Stimulated activated naive CD8-positive, alpha-beta T cell treated with anti-CD3 and anti-CD28 coated beads, Interleukin-15, Interleukin-2, amounts not matched to agents 100 U/mL and 50 U/mL, for 24 hours (primary cell): ENCODE data around the gene DCUN1D4.
"Not testable (repeated sequence)": the region's sequence is repeated elsewhere in the genome, so short reads cannot be mapped to it uniquely, and the experiment has no call there.

Experiments used
- ATAC-seq: fragments of 150-1000 bp; cut with Tn5 transposase; one replicate; pipeline ENCODE4 v1.10.0; 2021
- DNase-seq: peaks from one replicate; pipeline ENCODE4 v3.0.0; 2021

DCUN1D4 gene

DNA sequence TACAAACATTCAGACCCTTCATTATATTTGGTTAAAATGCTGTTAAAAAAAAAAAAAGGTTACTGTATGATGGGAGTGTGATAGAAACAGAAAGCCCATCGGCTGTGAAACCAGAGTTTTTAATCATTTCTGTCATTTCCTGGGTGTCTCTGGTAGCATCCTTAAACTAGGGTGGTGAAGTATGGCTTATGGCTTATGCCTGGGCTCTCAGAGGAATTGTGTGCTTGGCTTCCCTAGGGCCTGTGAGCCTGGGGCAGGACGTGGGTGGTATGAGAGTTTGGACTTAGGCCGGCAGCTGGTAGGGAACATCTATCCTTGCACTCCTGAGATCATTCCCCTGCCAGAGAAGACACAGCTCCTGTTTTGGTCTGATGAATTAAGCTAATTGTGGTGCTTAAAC is 52.2 kb downstream of the DCUN1D4 start:
- ATAC-seq, result no peak
- DNase-seq, result no peak

DNA sequence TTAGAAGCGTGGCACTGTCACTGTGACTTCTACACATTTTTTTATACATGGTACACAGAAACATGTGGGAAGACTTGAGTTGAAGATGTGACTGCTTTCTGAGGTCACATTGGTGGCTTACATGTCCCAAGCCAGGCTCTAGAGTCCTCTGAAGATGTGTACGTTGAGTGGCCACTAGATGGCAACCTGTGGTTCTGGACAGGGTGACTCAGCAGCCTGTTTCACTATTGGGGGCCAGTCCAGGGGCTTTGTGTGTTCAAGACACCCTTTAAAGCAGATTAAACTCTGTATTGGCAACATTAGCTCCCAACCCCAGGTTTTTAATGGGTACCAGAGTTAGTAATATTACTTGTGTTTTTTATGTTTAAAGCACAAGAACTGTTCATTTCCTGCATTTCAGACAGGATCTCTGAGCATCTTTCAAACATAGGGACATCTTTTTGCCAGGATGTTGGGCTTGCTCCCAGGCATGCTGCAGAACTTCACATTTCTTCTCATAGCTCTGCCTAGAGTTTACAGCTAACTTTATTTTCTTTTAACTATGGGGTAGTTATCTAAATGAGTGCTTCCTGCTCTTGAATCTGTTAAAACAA is 53.0 kb downstream of the DCUN1D4 start:
- ATAC-seq (peak; percentile 98), DNase-seq (peak; percentile 58)

GRCh38 chr4:51901363-51901762 is 58.4 kb downstream of the DCUN1D4 start:
- ATAC-seq (no peak), DNase-seq (no peak)

- no peak for DNase-seq
Measured at GRCh38 chr4:51906167-51906958, 63.4 kb downstream of the DCUN1D4 start.

GRCh38 chr4:51907006-51907669 is 64.2 kb downstream of the DCUN1D4 start:
- ATAC-seq (no peak), DNase-seq (no peak)

More at GRCh38 chr4:51906167-51906958, 63.4 kb downstream of the DCUN1D4 start:
- ATAC-seq, result no peak

GRCh38 chr4:51909236-51909703 is 66.3 kb downstream of the DCUN1D4 start:
- no peak for ATAC-seq
- DNase-seq, result no peak

- no peak for ATAC-seq
- no peak for DNase-seq
Measured at GRCh38 chr4:51918251-51918650, 75.3 kb downstream of the DCUN1D4 start.

DNA sequence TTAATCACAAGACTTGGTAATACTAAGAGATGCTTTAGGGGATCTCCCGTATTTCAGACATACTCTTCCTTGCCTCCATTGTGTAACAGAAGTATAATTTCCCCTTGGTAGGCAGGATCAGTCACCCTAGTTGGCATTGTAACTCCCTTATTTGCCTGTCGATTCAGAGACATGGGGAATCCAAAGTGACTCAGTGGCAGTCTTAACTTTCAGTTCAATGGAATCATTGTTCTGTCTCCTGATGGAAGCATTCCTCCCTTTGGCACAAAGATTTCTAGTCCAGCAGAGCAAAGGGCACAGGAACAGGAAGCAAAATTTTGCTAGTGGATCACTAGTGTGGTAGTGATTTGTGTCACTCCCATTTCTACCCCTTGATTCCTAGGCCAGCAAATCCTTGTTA is 80.4 kb downstream of the DCUN1D4 start:
- ATAC-seq, result no peak
- no peak for DNase-seq

DNA sequence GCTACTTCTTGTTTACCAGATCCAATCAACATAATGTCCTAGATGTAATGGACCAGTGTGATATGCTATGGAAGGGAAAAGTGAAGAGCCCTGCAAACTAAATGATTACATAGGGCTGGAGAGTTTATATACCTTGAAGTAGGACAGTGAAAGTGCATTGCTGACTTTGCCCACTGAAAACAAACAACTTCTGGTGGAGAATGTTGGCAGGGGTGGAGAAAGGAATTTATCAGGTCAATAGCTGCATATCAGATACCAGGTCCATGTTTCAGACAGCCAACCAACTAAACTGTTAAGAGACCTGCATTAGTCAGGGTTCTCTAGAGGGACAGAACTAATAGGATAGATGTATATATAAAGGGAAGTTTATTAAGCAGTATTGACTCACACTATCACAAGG is 82.4 kb downstream of the DCUN1D4 start:
- no peak for DNase-seq

DNA sequence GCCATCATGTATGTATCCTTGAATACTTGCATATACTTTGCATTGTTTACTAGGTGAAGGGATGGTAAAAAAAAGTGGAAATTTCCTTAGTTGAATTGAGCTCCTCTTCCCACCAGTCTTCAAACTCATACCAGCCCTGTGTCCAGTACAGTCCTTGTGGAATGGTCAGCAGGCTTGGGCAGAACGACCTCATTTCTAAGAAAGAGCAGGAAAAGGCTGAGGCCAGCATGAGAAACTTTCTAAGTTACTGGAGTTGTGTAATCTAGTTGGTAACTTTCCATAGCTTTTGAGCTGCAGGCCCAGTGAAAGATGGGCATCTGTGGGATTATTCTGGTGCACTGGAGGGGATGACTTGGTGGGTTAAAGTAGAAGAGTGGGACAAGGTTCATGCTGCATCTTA is 87.6 kb downstream of the DCUN1D4 start:
- ATAC-seq (no peak), DNase-seq (no peak)

More for the DNA sequence above, 82.4 kb downstream of the DCUN1D4 start:
- no peak for ATAC-seq

- DNase-seq, result no peak
- ATAC-seq, result no peak
Measured at GRCh38 chr4:51931461-51931860, 88.5 kb downstream of the DCUN1D4 start.

DNA sequence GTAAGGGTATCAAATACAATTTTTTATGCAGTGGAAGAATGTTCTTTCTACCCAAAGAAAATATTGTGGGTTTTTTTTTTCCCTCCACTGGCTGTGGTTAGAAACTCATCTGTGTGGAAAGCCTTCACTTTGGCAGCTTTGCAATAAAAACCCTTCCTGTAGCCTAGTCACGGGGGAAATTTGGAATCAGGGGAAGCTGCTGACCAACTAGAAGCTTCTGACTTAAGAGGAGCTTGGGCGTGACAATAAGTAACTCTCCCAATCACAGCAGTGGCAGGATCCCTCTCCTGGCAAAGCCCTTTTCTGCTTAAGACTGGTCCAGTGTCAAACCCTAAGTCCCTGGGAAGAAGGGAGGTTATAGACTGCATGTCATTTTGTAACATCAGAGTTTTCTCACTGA is 89.3 kb downstream of the DCUN1D4 start:
- DNase-seq (no peak), ATAC-seq (no peak)

GRCh38 chr4:51932684-51933083 is 89.7 kb downstream of the DCUN1D4 start:
- DNase-seq, result no peak
- ATAC-seq, result no peak

GRCh38 chr4:51940460-51940859 is 97.5 kb downstream of the DCUN1D4 start:
- not testable (repeated sequence) for ATAC-seq, DNase-seq

GRCh38 chr4:51942108-51942832 is 99.3 kb downstream of the DCUN1D4 start:
- ATAC-seq, result no peak
- no peak for DNase-seq

DNA sequence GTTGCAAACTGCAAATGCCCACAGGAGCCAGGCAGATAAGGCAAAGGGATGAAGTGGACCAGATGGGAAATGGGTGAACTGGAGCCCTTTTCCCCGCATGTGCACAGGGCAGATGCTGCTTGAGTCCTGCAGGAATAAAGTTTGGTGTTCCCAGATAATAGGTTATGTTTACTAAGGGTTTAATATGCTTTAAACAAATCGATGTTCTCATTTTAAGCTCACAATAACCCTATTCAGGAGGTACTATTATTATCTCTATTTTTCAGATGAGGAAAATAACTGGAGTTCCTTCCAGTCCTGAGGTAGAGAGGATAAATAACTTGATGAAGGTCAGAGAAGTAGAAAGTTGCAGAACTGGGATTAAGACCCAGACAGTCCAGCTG is 99.9 kb downstream of the DCUN1D4 start:
- ATAC-seq (no peak), DNase-seq (no peak)

DNA sequence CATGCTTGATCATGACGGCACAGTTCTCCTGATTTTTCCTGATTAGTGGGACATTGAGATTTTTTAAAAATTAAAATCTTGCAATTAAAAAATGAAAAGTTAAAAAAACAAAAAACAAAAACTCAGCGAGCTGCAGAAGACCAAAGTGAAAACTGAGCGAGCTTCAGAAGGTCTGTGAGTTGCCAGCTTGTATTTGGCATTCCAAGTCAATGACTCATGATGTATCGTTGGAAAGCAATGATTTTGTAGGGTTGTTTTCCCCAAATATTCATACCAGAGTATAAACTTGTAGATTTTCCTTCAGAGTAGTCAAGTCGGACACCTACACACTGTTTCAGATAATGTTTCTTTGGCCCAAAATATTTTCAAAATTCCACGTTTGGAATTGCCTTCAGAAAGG is 100.3 kb downstream of the DCUN1D4 start:
- no peak for ATAC-seq
- DNase-seq, result no peak

GRCh38 chr4:51958199-51958968 is 115.4 kb downstream of the DCUN1D4 start:
- DNase-seq, result no peak
- no peak for ATAC-seq

DNA sequence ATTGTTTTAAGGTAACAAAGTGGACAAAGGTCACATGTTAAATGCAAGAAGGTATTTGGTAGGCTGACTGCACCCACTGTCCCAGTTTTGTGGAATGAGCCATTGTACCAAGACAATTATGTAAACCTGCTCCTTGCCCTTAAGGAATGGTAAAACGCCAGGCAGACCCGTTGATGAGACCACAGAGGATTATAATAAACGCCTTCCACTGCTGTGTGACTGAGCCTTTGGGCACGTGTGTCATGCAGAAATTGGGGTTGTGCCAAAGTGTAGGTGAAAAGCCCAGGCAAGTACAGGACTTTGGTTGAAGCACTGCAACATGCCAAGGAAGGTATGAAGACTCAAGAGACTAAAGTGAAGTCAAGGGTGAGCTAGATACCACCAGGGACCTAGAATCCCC is 117.5 kb downstream of the DCUN1D4 start:
- no peak for DNase-seq
- ATAC-seq, result no peak

DNA sequence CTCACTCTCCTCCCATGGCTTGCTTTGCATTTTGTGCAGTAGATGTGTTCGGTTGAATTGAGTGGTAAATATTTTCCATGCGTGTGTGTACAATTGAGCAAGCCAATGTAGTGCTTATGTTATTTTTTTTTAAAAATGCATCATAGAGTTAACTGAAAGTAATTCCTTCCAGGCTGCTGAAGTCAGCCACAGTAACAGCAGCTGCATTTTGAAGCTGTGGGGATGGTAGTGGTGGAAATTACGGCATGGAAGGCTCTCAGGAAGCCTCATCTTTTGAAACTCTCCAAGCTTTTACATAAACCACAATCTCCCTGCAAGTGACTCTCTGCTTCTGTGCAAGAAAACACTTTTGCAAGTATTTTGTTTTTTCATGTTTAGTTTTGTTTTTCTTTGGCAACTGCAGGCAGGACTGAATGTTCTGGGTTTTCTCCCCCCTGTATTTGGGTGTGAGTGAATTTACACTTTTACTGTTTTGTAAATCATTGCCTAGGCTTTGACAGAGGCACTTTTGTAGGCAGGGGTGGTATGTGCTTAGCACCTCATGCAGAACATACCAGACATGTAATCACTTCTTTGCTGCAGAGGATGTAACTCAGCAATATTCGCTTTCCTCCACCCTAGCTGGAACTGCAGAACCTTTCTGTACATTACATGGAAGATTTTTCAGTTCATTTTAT is 121.0 kb downstream of the DCUN1D4 start:
- ATAC-seq (no peak), DNase-seq (no peak)

- no peak for DNase-seq
- ATAC-seq, result no peak
Measured at GRCh38 chr4:51965862-51966261, 122.9 kb downstream of the DCUN1D4 start.
